KMS-11 (cell line): ENCODE results near the gene PDE10A.

Experiments
- H2AFZ ChIP-seq: fragments of 200-600 bp; sonication (generic); 2 replicates; pipeline ENCODE4 v1.6.1; 2016; ENCODE audit warnings: antibody characterized with exemption, mixed run types, low read depth
- H3K27ac ChIP-seq: fragments of 200-600 bp; sonication (generic); 2 replicates; pipeline ENCODE4 v1.6.1; 2016; ENCODE audit warnings: mild to moderate bottlenecking, mixed run types
- H3K27me3 ChIP-seq: fragments of 200-600 bp; sonication (generic); 2 replicates; pipeline ENCODE4 v1.6.1; 2017; ENCODE audit warnings: mild to moderate bottlenecking, low read depth, mixed run types, moderate library complexity; ENCODE audit not compliant: insufficient read depth
- H3K36me3 ChIP-seq: fragments of 200-600 bp; sonication (generic); 2 replicates; pipeline ENCODE4 v1.6.1; 2017; ENCODE audit warnings: mild to moderate bottlenecking, mixed run types; ENCODE audit not compliant: insufficient read depth
- H3K4me1 ChIP-seq: fragments of 200-600 bp; sonication (generic); 2 replicates; pipeline ENCODE4 v1.6.1; 2016; ENCODE audit warnings: mild to moderate bottlenecking, low read depth, mixed run types; ENCODE audit not compliant: poor library complexity, severe bottlenecking
- H3K4me2 ChIP-seq: fragments of 200-600 bp; sonication (generic); 2 replicates; pipeline ENCODE4 v1.7.0; 2016; ENCODE audit warnings: mild to moderate bottlenecking, mixed run types
- H3K4me3 ChIP-seq: fragments of 200-600 bp; sonication (generic); IDR thresholded peaks from 2 replicates; pipeline ENCODE4 v1.6.1; 2017; ENCODE audit warnings: low read depth, low read length, mixed read lengths; ENCODE audit not compliant: insufficient read depth
- H3K79me2 ChIP-seq: fragments of 200-600 bp; sonication (generic); 2 replicates; pipeline ENCODE4 v1.6.1; 2016; ENCODE audit warnings: low read depth, mixed run types; ENCODE audit not compliant: insufficient read depth
- H3K9ac ChIP-seq: fragments of 200-600 bp; sonication (generic); 2 replicates; pipeline ENCODE4 v1.6.1; 2016; ENCODE audit warnings: mild to moderate bottlenecking, mixed run types
- H4K20me1 ChIP-seq: fragments of 200-600 bp; sonication (generic); 2 replicates; pipeline ENCODE4 v1.6.1; 2016; ENCODE audit warnings: mild to moderate bottlenecking, mixed run types; ENCODE audit not compliant: insufficient read depth
- TF ChIP-seq, protein P1 (sequence below): fragments of 200-600 bp; sonication (generic); conservative IDR thresholded peaks from 2 replicates; pipeline ENCODE4 v1.6.1; 2017; ENCODE audit warnings: low read depth, mild to moderate bottlenecking, antibody characterized with exemption, low read length, moderate library complexity, mixed read lengths

The PDE10A gene

DNA sequence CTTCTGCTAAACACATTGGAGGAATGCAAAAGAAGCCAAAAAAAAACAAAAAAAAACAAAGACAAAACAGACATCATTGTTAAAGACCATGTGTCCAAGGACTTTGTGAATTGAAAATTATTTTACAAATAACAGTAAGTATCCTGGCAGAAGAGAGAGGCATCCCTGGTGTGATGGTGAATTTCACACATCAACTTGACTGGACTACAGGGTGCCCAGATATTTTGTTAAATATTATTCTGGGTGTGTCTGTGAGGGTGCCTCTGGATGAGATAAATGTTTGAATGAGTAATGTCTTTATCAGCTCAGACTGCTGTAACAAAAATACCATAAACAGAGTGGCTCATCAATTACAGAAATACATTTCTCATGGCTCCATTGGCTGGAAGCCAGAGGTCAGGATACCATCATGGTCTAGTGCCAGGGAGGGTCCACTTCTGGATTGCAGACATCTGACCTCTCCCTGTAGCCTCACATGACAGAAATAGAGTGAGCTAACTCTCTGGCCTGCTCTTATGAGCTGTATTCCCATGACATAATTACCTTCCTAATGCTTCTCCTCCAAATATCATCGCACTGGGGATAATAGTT, 341.4 kb downstream of the PDE10A start:
- Histone ChIP-seq H3K4me3 (no peak overlapping the region), H2AFZ (no peak overlapping the region), H4K20me1 (no peaks in the 10 kb centered on the region), H3K4me1 (no peaks in the 10 kb centered on the region), H3K4me2 (no peak overlapping the region), H3K27ac (no peak overlapping the region), H3K27me3 (no peaks in the 10 kb centered on the region), H3K36me3 (no peaks in the 10 kb centered on the region), H3K9ac (no peak overlapping the region), H3K79me2 (no peaks in the 10 kb centered on the region)
- TF ChIP-seq, protein P1, sequence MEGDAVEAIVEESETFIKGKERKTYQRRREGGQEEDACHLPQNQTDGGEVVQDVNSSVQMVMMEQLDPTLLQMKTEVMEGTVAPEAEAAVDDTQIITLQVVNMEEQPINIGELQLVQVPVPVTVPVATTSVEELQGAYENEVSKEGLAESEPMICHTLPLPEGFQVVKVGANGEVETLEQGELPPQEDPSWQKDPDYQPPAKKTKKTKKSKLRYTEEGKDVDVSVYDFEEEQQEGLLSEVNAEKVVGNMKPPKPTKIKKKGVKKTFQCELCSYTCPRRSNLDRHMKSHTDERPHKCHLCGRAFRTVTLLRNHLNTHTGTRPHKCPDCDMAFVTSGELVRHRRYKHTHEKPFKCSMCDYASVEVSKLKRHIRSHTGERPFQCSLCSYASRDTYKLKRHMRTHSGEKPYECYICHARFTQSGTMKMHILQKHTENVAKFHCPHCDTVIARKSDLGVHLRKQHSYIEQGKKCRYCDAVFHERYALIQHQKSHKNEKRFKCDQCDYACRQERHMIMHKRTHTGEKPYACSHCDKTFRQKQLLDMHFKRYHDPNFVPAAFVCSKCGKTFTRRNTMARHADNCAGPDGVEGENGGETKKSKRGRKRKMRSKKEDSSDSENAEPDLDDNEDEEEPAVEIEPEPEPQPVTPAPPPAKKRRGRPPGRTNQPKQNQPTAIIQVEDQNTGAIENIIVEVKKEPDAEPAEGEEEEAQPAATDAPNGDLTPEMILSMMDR: no peak

DNA sequence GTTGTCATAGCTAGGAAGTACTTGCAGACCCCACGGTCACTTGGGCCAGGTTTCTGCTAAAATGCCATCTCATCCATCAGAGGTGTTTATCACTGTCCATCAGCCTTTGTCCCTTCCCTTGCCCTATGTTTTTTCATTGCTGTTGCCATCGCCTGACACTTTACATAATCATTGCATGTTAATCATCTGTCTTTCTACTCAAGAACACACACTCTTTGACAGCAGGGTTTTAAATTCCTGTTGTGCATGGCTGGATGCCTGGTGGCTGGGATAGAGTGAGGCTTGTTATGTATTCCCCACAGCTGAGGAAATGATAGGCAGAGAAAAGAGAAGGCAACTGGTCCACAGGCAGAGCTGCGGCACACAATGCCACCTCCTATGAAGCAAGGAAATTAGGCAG, 341.9 kb downstream of the PDE10A start:
- H3K4me3 ChIP-seq: no peak overlapping the region
- H3K4me1 ChIP-seq: no peaks in the 10 kb centered on the region
- H2AFZ ChIP-seq: no peak overlapping the region
- no peaks in the 10 kb centered on the region for H3K36me3 ChIP-seq
- H3K9ac ChIP-seq: no peak overlapping the region
- H3K4me2 ChIP-seq: no peak overlapping the region
- H4K20me1 ChIP-seq: no peaks in the 10 kb centered on the region
- no peaks in the 10 kb centered on the region for H3K27me3 ChIP-seq
- H3K27ac ChIP-seq: no peak overlapping the region
- TF ChIP-seq, protein P1: no peak
- no peaks in the 10 kb centered on the region for H3K79me2 ChIP-seq

DNA sequence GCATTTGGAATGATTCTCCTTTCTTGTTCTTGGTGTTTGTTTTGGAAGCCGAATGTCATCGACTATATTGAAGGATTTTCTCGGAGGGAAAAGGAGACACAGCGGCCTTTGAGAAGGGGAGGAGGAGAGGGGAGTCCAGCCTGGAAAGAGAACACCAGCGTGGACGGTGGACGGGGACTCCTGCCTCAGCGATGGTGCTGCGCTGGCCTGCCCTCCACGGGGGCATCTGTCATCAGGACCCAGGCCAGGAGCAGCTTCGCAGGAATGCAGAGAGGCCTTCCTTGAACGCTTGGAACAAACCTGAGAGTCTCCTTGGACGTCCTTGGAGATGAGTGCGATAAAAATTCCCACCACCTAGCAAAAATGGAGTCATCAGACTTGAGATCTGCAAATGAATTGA, 345.3 kb downstream of the PDE10A start:
- Histone ChIP-seq H3K4me3 (no peak overlapping the region), H4K20me1 (no peaks in the 10 kb centered on the region), H3K27me3 (no peaks in the 10 kb centered on the region), H3K4me1 (no peaks in the 10 kb centered on the region), H2AFZ (no peak overlapping the region), H3K79me2 (no peaks in the 10 kb centered on the region), H3K36me3 (no peaks in the 10 kb centered on the region), H3K27ac (no peak overlapping the region), H3K4me2 (no peak overlapping the region), H3K9ac (no peak overlapping the region)
- TF ChIP-seq, protein P1: no peak

DNA sequence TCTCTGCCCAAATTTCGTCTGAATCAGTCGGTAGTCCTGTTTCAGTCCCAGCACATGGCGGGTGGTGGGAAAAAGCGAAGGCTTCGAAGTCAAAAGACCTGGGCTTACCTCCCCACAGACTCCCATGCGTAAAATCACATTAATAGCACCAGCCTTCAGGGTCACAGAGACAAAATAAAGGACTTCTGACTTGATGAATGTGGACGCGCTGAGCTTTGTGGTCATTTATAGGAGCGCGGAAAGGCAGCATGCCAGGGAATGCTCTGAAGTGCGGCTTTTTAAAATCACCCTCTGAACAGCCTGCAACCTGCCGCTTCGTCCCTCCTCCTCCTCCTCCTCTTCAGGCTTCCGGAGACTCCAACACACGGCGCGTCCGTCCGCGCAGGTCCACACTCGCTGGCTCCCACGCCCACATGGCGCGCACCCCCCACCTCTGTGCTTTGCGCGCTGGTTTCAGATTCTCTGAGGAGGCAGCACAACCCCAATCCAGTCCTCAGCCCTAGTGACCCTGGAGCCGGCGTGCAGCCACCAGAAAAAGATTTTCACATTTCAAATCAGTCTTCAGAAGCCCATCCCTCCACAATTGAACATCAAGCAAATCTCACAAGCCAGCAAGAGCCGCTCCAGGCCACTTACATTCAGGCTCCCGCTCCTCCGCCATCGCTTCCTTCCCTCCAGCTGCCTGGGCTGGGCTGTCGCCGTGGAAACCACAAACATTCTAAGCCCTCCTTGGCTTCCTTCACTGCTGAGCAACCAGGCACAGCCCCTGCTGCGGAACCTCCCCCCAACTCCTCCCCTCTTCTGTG, 353.9 kb downstream of the PDE10A start, which contains the start of gene C6orf118:
Gene C6orf118 (minus strand): TSS at position 680 of the 806 bp plus-strand sequence. CDS start 19 bp downstream, at position 661.
- Histone ChIP-seq H2AFZ (no peak within 1 kb of the TSS), H3K4me2 (no peak within 1 kb of the TSS), H3K79me2 (no peaks in the 10 kb centered on the region), H3K9ac (no peak within 1 kb of the TSS), H3K36me3 (no peaks in the 10 kb centered on the region), H3K4me1 (no peaks in the 10 kb centered on the region), H3K27me3 (no peaks in the 10 kb centered on the region), H3K27ac (no peak within 1 kb of the TSS), H4K20me1 (no peaks in the 10 kb centered on the region), H3K4me3 (no peak within 1 kb of the TSS)
- TF ChIP-seq, protein P1: no peak
